ENCODE data around the gene PCBP1.

- TF ChIP-seq CTCF (IDR thresholded peaks at IDR 0.05; ENCODE audit: low read depth, low read length) (no peak), POLR2A (IDR thresholded peaks at IDR 0.05; ENCODE audit: extremely low read depth, insufficient read length) (no peak), MAX (IDR thresholded peaks at IDR 0.05; ENCODE audit: low read depth, low read length) (no peak), MYC (IDR thresholded peaks at IDR 0.05; ENCODE audit: low read depth, low read length) (no peak)
These were observed 45.6 kb upstream of the PCBP1 start for GRCh38 chr2:70041663-70042062.

All from NB4 (cell line).